Measurements from ENCODE around the gene IL1R1.

IL1R1 gene

DNA sequence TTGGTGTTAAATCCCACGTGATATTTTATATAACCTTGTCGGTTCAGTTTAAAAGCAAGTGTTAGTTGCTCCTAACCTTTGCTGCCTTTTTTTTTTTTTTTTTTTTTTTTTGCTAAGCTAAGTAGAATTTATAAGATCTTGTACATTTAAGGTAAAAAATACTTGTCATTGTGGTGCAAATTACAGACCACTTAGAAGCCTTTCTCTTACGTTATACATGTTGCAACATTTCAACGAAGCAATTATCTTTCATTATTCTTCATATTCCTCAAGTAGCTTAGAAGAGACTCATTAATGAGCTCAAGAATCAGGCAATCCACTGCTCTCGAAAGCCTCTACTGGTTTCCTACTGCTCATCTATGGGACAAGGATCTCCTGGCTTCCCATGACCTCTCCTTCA is 29.4 kb downstream of the IL1R1 start:
- no peak for DNase-seq (ENCODE audit: low spot score)

DNA sequence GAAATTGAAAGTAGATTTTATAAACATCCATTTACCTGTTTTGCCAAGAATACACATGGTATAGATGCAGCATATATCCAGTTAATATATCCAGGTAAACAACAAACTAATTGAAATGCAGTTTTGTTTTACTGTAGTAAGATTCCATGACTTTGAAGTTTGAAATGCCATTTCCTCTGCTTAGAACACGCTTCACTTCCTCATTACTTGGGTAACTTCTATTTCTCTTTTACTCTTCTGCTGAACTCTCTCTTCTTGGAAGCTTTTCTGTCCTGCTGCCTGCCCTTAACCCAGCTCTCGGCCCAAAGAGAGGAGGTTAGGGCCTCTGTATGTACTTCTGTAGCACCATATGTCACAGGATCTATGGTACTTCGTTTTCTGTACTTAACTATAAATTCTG is 30.2 kb downstream of the IL1R1 start:
- DNase-seq (ENCODE audit: low spot score) = no peak

DNA sequence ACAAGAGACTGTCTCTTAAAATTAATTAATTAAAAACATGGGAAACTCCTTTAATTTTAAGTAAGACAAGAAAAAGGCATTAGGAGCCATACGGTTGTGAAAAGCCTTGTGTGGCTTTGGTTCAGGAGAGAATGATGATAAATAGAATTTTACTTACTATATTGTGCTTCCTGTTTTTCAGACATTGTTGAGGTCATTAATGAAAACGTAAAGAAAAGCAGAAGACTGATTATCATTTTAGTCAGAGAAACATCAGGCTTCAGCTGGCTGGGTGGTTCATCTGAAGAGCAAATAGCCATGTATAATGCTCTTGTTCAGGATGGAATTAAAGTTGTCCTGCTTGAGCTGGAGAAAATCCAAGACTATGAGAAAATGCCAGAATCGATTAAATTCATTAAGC is 33.6 kb downstream of the IL1R1 start:
- DNase-seq (ENCODE audit: low spot score) = no peak

DNA sequence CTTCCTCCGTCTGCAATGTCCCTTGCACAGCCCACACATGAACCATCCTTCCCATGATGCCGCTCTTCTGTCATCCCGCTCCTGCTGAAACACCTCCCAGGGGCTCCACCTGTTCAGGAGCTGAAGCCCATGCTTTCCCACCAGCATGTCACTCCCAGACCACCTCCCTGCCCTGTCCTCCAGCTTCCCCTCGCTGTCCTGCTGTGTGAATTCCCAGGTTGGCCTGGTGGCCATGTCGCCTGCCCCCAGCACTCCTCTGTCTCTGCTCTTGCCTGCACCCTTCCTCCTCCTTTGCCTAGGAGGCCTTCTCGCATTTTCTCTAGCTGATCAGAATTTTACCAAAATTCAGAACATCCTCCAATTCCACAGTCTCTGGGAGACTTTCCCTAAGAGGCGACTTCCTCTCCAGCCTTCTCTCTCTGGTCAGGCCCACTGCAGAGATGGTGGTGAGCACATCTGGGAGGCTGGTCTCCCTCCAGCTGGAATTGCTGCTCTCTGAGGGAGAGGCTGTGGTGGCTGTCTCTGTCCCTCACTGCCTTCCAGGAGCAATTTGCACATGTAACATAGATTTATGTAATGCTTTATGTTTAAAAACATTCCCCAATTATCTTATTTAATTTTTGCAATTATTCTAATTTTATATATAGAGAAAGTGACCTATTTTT is 35.4 kb downstream of the IL1R1 start:
- no peak for DNase-seq (ENCODE audit: low spot score)

DNA sequence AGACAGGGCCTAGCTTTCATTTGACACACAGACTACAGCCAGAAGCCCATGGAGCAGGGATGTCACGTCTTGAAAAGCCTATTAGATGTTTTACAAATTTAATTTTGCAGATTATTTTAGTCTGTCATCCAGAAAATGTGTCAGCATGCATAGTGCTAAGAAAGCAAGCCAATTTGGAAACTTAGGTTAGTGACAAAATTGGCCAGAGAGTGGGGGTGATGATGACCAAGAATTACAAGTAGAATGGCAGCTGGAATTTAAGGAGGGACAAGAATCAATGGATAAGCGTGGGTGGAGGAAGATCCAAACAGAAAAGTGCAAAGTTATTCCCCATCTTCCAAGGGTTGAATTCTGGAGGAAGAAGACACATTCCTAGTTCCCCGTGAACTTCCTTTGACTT is 36.5 kb downstream of the IL1R1 start:
- no peak for DNase-seq (ENCODE audit: low spot score)

DNA sequence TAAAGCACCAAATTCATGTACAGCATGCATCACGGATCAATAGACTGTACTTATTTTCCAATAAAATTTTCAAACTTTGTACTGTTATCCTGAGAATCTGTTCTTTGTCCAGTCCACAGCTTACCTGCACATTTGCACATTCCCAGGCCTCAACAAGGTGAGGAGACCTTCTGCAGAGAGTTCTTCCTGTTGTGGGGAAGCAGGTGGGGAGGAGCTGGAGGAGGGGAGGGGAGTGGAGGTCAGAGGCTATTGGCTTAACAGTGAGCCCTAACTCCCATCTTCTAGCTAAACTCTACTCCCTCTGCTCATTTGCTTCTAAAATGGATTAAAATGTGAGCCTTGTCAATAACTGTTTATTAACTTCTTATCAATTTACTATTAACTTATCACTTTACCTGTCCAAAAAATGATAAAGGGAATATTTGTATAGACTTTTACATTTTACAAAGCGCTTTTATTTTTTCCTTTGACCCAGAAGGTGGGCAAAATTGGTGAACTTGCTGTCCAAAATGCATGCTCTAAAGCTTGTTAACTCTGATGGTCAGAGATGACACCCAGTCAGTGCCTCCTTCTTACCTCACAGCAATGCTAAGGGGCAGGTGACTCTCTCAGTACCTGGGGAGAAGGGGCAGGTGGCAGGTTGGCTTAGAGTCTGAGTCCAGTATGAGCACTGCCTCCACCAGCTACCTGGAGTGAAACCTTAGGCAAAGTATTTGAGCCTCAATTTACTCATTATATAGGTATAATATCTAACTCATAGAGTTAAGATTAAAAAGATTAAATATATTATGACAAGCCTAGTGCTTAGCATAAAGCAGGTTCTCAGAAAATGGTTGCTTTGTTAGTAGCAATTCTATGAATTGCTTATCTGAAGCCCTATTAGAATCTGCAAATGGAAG is 37.5 kb downstream of the IL1R1 start:
- DNase-seq (ENCODE audit: low spot score) = no peak

DNA sequence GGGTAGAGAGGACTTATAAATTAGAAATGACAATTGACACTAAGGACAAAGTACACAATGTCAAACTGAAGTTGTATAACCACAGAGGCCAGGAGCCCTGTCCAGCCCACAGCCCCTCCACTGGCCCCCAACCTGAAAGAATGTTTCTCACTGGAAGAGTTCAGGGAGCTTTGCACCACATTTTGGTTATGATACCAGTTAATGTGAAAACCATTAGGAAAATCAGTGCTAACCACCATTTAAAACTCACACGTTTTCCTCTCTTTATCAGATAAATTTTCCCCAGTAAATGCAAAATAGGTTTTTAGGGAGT is 38.1 kb downstream of the IL1R1 start:
- DNase-seq (ENCODE audit: low spot score) = no peak

DNA sequence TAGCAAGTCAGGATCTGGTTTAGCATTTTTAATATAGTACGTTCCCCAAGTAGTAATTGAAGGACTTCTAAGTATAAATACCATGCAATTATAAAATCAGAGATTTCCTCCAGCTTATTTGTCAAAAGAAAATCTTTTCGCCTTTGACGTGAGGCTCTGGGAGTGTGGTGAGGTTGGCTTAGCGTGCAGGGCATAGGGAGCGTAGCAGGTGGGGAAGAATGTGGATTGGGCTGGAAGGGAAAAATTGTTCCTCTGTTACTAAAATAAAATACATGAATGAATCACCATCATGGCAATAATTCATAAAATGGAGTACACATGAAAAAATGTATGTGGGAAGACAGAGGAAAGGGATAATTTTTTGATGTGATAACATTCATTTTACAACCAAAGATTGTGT is 38.8 kb downstream of the IL1R1 start:
- no peak for DNase-seq (ENCODE audit: low spot score)

DNA sequence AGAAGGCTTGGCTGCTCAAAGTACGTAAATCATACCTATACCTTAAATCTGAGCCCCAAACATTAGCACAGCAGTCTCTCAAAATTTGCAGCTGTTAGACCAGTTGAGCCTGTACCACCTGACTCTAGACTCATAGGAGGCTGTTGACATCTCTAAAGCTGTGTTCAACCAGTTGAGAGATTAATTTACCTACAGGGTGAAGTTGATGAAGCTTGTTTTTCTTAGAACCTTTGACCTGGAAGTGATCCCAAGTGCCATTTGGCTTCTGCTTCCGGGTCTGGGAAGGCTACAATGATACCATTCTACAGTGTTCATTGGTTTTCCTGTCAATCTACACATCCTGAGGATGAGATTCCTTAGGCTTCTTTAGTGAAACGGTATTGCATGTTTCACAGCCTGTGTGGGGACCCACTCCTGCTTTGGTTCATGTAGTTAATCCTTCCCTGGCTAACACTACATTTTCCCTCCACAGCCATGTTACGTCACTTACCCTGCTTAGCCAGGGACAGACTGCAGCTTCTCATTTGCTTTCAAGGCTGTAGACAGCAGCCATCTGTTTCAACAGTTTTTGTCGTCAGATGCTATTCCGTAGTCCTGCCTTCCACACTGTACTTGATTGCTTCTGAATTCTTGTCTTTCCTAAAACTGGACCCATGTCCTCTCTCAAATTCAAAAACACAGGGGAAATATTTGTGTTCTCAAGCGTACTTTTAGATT is 39.5 kb downstream of the IL1R1 start:
- DNase-seq (ENCODE audit: low spot score) = no peak

DNA sequence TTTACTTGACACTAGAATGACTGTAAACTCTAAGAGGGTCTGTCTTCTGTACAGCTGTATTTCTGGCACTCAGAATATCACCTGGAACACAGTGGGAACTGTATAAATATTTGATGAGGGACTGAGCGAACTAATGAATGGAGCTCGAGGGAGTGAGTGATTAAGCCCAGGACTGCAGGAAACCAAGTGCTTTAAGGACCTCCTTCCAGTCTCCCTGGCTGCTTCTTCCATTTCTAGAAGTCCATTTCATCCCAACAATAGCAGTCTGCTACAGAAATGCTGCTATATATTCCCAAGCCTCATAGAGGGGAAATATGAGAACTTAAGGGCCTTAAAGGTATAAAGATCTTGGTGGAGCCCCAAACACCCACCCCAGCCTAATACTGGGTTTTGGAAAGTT is 41.5 kb downstream of the IL1R1 start:
- DNase-seq (ENCODE audit: low spot score) = no peak

DNA sequence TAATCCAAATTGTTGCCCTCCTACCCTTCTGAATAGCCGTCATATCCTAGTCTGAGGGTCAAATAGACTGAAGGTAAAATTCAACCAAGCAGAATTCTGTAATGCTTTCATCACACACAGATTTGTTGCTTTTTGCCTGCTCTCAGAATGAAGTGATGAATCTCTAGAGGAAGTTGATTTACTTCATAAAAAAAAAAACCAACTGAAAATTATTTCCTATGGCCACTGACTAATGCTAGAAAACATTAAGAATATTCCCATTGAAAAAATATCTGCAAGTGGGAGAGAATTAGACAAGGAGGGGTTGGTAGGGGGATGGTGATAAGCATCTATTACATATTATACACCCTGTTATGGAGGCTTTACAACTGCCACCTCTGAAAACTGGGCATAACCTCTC is 42.0 kb downstream of the IL1R1 start:
- DNase-seq (ENCODE audit: low spot score) = no peak

DNA sequence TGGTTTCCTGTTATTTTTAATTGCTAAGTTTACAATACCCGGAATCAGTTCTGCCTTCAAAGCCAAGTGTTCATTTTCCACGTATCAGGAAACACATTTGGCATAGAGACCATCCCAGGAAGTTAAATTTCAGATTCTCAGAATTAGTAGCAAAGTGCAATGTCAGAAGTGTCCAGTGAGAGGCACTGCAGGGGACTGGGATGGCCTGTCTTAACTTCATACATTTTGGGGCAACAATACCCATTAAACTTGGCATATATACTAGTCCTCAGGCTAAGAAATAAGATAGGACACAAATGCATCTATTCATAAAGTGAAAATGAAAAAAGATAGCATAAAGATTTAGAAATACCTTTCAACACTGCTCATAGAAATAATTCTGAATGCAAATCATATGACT is 42.8 kb downstream of the IL1R1 start:
- no peak for DNase-seq (ENCODE audit: low spot score)

DNA sequence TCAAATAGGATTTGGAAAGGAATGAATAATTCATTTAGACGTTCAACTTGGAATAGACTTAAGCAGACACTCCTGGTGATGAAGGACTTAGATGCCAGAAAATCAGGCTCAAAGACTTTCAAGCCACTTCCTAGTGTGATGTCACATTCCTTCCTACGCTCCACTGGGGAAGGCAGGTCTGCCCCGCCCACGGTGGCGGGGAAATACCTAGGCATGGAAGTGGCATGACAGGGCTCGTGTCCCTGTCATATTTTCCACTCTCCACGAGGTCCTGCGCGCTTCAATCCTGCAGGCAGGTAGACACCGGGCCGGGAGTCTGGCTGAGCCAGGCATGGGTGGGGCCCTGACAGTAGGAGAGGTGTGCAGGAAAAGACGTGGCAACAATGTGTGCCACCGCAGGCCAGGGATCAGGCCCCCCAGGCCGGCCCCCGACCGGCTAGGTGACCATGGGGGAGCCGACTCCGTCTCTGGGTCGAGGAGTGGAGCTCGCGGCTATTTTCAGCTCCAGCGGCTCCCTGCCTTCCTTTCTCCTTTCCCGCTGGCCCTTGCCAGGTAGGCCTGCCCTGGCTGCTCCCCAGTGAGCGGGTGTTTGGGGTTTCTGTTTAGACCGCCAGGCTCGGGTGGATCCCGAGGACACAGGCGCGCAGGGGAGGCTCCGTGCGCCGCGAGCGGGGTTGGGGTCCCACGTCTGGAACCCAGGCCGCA is 44.4 kb downstream of the IL1R1 start, which contains the start of gene IL1RL2:
Gene IL1RL2, plus strand, starts transcription at position 233 of the 705 bp plus-strand sequence. CDS start 845 bp downstream, outside the sequence.
- DNase-seq (ENCODE audit: low spot score) = peak; percentile 15

DNA sequence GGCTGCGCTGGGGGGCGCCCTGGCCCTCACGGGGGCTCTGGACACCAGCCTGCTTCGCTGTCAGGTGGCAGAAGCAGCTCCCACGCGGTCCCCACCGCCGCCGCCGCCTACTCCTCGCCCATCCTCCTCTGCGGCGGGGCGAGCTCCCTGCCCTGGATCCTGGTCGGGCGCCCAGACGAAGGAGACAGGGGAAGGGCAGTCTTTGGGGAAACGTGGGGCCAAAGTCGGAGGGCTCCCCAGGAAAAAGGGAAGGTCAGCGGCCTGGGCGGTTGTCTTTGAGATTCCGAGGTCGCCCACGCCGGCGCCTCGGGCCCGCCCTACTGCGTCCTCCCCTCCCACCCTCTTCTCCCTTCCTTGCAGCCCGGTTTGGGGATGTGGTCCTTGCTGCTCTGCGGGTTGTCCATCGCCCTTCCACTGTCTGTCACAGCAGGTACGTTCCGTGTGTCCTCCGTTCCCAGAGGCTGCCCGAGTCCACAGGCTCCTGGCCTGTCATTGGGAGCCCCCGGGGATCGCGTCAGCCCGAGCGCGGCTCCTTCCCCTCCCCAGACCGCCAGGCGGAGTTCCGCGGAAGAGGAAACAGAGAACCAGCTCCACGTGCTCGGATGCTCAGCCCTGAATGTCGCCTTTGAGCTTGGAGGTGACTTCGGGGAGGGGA is 45.1 kb downstream of the IL1R1 start:
- DNase-seq (ENCODE audit: low spot score) = peak; percentile 16

DNA sequence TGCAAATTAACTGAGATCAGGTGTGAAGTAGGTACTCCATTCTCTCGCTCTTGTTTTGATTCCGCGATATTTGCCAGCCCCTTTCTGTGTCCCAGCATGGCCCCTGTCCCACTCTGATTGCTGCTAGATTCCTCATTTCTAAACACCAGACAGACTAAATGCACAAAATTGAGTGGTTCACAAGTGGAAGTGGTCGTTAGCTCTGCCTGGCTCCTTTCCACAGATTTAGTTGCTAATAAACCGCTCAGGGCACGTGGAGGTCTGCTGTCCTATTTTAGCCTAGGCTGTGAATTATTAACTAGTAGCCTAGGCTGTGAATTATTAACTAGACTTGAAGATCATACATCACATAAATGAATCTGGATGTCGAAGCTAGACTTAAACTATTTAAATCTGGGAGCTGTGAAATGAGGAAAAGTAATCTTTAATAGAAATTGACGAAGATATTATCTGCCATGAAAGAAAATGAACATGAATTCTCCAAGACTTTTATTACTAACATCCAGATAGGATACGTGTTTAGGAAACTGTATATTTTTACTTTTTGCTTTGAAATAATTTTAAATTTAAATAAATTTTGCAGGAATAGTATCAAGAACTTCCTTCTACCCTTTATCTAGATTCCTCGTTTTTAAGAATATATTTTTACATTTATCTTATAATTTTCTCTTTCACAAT is 48.0 kb downstream of the IL1R1 start:
- peak; percentile 77 for DNase-seq (ENCODE audit: low spot score)

DNA sequence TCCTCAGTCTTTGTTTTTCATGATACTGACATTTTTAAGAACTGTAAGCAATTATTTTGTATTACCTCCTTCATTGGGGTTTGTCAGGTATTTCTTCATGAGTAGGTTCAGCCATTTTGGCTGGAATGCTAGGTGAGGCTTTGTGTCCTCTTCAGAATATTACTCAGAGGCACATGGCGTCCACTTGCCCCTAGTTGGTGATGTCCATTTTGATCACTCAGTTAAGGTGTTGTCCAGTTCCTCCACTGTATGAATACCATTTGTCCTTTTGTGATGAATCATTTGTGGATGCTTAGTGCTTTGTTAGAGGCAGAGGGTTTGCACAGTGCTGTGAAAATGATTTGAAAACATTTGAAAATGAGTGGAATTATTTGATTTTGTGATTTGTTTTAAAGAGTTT is 49.0 kb downstream of the IL1R1 start:
- no peak for DNase-seq (ENCODE audit: low spot score)

DNA sequence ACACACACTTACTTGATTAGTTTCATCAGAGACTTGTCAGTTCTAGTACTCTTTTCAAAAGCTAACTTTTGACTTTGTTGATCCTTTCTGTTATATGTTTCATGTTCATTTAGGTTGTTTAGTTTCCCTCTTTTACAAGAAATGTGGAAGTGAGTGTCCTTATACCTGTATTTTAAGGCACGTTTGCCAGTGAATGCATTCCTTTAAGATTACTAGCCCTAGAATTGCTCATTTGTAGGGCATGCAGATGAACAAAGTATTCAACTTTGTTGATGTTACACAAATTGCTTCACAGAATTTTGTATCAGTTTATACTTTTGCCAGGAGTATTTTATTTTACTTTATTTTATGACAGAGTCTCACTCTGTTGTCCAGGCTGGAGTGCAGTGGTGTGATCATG is 50.5 kb downstream of the IL1R1 start:
- DNase-seq (ENCODE audit: low spot score) = no peak

DNA sequence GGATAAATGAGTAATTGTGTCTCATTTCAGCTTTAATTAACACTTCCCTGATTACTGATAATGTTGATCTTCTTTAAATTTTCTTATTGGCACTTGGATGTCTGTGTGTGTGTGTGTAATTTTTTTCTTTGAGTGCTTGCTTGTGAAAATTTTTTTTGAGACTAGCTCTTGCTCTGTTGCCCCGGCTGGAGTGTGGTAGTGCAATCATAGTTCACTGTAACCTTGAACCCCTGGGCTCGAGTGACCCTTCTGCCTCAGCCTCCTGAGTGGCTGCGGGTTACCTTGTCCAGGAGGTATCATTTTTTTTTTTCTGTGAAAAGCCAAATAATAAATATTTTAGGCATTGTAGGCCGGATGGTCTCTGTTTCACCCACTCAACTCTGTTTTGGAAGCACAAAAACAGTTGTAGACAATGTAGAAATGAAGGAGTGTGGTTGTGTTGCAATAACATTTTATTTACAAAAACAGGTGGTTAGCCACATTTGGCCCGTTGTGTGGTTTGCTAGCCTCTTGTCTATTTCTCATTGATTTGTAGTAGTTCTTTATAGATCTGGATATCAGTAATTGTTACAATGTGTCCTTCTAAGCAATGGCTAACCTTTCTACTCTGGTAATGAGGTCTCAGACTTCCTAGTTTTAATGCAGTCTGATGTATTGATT is 52.2 kb downstream of the IL1R1 start:
- DNase-seq (ENCODE audit: low spot score) = no peak

DNA sequence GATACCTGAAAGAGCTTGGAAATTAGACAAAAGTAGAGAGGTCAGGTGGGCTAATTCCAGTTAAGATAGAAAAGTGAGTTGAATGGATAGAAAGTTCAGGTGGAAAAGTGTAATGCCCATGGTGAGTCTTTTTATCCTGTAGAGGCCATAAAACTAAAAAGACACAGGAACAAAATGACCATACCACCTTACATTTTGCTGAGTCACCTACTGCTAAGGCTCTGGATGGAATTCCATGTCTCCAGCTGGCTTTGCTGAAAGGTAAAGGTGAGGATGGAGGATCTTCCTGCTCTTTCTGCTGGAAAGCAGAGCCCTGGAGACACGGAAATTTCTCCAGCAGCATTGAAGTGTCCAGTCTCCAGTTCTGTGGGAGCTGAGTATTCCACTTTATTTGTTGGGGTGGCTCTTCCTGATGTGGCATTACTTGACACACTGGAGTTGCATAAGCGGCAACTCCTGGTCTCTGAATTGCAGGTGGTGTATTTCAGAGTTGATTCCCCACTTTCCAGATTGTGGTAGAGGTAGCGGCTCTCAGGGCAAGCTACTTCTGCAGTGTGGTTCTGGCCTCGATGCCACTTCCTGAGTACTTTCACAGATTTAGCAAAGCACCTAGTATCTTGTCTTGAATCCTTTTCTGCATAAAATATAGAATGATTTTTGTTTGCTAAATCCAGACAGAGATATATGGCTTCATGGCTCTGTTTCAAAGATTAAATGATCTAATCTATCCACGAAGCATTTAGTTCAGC is 55.0 kb downstream of the IL1R1 start:
- DNase-seq (ENCODE audit: low spot score) = no peak

DNA sequence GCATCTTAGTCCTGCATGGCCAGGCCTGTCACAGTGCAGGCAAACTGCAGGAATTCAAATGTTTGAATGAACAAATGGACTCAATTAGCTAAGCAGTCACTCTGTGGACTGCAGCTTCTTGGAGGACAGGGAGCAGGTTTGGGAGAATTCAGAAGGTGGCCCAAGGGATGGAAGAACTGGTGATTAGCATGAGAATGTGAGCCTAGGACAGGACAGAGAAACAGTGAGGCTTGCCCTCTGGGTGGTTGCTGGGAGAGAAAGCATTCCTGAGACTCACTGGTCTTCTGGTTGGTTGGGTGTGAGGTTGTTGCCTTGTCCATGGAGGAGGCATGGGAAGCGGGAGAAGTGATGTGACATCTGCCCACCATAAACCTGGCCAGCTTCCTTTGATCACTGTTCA is 58.0 kb downstream of the IL1R1 start:
- no peak for DNase-seq (ENCODE audit: low spot score)

Measured in SW480 (cell line).